GM19372 (cell line): ENCODE results near the gene ZNF276.

Experiments
- ATAC-seq: cut with Tn5 transposase; IDR thresholded peaks from one replicate; pipeline ENCODE4 v1.9.1; 2021; ENCODE audit warnings: mild to moderate bottlenecking, low read depth, moderate library complexity; ENCODE audit not compliant: unreplicated experiment

The ZNF276 gene

GRCh38 chr16:89710709-89711564 lies 10.4 kb upstream of the ZNF276 start:
- no peak for ATAC-seq

GRCh38 chr16:89711601-89712273 lies 9.6 kb upstream of the ZNF276 start:
- no peak for ATAC-seq

- ATAC-seq, result no peak
Measured at GRCh38 chr16:89712274-89712781, 9.0 kb upstream of the ZNF276 start.

- ATAC-seq, result no peak
Measured at GRCh38 chr16:89716493-89716892, 4.8 kb upstream of the ZNF276 start.

- ATAC-seq, result no peak
Measured at GRCh38 chr16:89716916-89717687, 4.2 kb upstream of the ZNF276 start.

GRCh38 chr16:89717688-89718505 lies 3.4 kb upstream of the ZNF276 start:
- no peak for ATAC-seq

GRCh38 chr16:89720551-89720812 lies 855 bp upstream of the ZNF276 start:
- ATAC-seq, result peak; percentile 19

GRCh38 chr16:89721546-89722391 lies 432 bp downstream of the ZNF276 start:
- peak; percentile 25 for ATAC-seq

GRCh38 chr16:89722392-89723278 lies 1.3 kb downstream of the ZNF276 start:
- ATAC-seq, result no peak

- no peak for ATAC-seq
Measured at GRCh38 chr16:89723279-89724250, 2.2 kb downstream of the ZNF276 start.

- ATAC-seq, result no peak
Measured at GRCh38 chr16:89727406-89728120, 6.2 kb downstream of the ZNF276 start.

GRCh38 chr16:89729293-89729692 lies 8.0 kb downstream of the ZNF276 start:
- ATAC-seq, result no peak

- no peak for ATAC-seq
Measured at GRCh38 chr16:89729863-89730593, 8.7 kb downstream of the ZNF276 start.

- ATAC-seq, result no peak
Measured at GRCh38 chr16:89730610-89731234, 9.4 kb downstream of the ZNF276 start.

GRCh38 chr16:89732142-89732917 lies 11.0 kb downstream of the ZNF276 start:
- no peak for ATAC-seq
